LNCAP (cell line): Measurements from ENCODE around the gene RHOV.

Source experiments
- TF ChIP-seq, protein P1 (sequence below): fragments of 450-650 bp; IDR thresholded peaks from 2 replicates; pipeline ENCODE4 v1.5.1; 2017; ENCODE audit warnings: mild to moderate bottlenecking

The RHOV gene

GRCh38 chr15:40901053-40901443 lies 27.0 kb upstream of the RHOV start:
- TF ChIP-seq, protein P1, sequence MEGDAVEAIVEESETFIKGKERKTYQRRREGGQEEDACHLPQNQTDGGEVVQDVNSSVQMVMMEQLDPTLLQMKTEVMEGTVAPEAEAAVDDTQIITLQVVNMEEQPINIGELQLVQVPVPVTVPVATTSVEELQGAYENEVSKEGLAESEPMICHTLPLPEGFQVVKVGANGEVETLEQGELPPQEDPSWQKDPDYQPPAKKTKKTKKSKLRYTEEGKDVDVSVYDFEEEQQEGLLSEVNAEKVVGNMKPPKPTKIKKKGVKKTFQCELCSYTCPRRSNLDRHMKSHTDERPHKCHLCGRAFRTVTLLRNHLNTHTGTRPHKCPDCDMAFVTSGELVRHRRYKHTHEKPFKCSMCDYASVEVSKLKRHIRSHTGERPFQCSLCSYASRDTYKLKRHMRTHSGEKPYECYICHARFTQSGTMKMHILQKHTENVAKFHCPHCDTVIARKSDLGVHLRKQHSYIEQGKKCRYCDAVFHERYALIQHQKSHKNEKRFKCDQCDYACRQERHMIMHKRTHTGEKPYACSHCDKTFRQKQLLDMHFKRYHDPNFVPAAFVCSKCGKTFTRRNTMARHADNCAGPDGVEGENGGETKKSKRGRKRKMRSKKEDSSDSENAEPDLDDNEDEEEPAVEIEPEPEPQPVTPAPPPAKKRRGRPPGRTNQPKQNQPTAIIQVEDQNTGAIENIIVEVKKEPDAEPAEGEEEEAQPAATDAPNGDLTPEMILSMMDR, result no peak

- TF ChIP-seq, protein P1, result no peak
Measured at GRCh38 chr15:40900256-40901052, 26.4 kb upstream of the RHOV start.

- TF ChIP-seq, protein P1, result no peak
Measured at GRCh38 chr15:40899536-40900207, 25.6 kb upstream of the RHOV start.

DNA sequence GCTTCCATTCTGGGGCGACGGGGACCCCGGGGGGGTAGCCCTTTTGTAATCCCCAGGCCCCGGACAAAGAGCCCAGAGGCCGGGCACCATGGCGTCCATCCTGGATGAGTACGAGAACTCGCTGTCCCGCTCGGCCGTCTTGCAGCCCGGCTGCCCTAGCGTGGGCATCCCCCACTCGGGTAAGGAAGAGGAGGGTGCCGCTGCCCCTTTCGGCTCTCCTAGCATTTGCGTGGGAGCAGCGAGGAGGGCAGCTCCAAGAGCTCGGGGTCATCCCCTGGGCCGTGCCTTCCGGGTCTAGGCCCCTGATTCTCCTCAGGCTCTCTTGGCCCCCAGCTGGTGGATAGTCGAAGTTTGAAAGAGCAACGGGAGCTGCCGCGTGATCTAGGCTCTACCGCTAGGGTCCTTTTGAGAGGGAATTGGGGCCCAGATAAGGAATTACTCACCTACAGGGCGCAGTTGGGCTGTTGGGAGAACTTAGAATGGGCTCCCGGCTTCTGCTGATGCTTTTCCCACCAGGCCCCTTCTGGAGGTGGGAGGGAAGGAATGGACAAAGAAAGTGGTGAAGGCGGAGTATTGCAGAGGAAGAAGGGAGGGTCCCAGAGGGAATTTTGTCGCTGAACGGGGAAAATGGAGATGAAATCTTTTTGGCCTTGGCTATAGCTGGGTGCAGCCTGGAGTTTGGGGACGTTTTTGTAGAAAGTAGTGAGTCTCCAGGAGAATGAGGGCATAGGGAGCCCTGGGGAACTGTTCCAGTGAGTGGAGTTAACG lies 20.8 kb upstream of the RHOV start:
- TF ChIP-seq, protein P1, result peak; percentile 46

GRCh38 chr15:40893733-40894680 lies 20.0 kb upstream of the RHOV start, which contains the start of gene VPS18:
TSS of gene VPS18 (plus strand) at chr15:40894450. CDS start at chr15:40894769, 319 bp downstream.
- TF ChIP-seq, protein P1, result peak; percentile 92

DNA sequence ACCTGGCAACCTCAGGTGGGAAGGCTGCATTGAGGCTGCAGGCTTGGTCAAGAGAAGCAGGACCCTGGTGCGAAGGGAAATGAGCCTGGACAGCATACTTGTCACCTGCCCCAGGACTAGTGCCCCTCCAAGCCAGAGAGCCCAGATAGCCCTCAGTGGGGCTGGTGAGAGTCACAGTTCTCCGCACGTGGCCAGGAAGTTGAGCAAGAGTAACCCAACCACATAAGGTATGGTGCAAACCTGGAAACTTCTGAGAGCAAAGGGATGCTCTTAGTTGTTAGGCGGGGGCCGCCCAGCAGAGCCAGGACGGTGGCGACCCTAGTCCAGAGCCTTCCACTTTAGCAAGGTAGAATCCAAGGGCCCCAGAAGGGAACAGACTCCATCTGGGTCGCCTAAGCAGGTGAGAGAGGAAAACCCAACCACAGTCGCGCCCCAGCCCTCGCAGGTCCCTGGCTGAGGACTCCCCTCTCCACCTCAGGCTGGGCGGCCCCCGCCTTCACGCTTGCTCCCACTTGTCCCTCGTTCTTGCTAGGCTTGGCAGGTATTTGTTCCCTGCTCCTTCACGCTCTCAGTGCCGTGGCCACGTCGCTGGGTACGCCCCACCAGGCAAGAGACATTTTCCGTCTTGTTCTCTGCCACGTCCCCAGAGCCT lies 19.1 kb upstream of the RHOV start:
- TF ChIP-seq, protein P1, result no peak
